GM18867 (cell line): ENCODE measurements around the gene SPR.
"Not testable (repeated sequence)": the region's sequence is repeated elsewhere in the genome, so short reads cannot be mapped to it uniquely, and the experiment has no call there.

Experiments used
- ATAC-seq: cut with Tn5 transposase; IDR thresholded peaks from one replicate; pipeline ENCODE4 v1.9.1; 2021; ENCODE audit warnings: mild to moderate bottlenecking, moderate library complexity; ENCODE audit not compliant: unreplicated experiment

The SPR gene

DNA sequence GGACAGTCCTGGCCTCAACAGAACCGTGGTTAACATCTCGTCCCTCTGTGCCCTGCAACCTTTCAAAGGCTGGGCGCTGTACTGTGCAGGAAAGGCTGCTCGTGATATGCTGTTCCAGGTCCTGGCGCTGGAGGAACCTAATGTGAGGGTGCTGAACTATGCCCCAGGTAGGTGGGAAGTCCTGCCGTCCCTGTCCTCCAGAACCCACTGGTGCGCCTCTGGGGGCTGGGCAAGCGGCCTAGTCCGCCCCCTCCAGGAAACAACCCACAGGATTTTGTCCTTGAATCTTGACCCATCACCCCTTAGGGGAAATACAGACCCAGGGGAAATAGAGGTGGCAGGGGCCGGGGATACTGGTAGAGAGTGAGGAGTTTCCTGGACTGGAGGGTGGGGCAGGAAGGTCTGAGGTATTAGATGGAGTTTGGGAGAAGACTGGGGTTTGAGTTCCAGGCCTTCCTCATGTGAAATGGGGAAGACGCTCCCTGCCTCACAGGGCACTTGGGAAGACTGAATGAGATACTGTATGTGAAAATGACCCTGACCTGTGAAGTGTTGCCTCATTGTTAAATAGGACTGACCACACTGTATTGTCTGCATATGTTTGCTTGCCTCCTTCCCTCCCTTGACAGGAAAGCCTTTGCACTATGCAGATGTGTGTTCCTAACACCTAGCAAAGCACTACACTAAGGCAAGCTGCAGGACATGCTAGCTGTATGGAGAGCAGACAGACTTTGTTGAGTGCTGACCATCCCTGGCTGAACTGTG is 1.4 kb downstream of the SPR start:
- no peak for ATAC-seq

DNA sequence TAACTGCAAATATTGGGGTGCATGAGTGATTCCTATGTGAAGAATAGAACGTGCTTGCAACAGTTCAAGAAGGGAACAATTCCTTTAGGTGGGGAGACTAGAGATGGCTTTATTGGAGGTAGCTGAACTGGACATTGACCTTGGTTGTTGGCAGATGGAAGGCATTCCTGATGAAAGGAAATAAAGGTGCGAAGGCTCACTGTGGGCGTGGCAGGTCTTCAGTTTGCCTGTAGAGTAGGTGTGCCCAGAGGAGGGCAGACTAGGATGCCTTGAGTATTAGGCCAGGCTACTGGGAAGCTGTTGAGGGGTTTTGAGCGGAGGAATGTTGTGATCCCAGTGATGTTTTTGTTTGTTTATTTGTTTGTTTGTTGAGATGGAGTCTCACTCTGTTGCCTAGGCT is 2.8 kb downstream of the SPR start:
- ATAC-seq: no peak

DNA sequence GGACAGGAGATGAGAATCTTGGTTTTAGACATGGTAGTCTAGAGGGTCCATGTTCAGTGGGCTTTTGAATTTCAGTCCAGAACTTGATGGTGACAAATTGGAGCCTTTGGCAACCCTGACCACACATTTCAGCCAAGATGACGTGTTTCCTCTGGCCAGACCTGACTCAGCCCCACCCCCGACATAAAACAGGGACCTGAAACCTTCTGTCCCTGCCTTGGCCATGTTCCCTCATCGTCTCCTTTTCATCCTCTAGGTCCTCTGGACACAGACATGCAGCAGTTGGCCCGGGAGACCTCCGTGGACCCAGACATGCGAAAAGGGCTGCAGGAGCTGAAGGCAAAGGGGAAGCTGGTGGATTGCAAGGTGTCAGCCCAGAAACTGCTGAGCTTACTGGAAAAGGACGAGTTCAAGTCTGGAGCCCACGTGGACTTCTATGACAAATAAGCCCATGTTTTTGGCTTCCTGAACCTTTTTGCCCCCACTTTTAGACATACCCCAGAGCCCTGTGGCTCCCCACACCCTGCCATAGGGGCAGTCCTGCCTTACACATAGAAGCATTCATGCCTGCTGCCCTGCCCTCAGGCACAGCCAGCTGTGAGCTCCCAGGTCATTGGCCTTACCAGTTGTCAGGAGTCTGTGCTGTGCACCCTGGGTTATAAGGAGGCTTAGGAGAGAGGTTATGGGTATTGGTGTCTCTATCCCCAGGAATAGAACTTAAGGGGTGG is 4.0 kb downstream of the SPR start:
- ATAC-seq: no peak

DNA sequence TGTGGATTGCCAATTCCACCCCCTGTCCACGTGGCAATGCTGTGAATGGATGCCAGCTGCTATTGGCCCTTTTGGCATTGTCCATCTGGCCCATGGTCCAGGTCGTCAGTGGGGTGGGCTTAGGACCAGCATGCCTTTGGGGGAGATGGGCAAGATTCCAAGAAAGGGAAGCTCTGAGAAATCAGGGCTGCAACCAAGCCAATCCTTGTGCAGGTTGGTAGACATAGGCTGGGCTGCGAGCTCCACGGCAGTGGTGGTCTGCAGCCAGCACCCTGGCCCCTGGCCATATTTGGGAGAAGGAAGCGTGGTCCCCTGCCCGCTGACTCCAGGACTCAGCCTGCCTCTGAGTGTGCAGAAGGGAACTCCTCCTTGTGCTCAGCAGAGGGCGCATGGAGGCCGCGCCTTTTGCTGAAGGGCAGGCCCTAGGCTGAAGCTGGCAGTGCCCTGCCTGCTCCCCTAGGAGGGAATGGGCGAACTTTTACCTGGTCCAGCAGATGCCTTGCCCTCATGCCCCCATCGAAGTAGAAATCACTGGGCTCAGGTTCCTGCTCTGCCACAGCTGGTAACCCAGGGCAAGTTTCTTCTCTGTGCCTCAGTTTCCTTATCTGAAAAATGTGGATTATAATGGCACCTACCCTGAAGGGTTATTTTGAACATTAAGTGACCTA is 5.4 kb downstream of the SPR start:
- peak; percentile 67 for ATAC-seq

DNA sequence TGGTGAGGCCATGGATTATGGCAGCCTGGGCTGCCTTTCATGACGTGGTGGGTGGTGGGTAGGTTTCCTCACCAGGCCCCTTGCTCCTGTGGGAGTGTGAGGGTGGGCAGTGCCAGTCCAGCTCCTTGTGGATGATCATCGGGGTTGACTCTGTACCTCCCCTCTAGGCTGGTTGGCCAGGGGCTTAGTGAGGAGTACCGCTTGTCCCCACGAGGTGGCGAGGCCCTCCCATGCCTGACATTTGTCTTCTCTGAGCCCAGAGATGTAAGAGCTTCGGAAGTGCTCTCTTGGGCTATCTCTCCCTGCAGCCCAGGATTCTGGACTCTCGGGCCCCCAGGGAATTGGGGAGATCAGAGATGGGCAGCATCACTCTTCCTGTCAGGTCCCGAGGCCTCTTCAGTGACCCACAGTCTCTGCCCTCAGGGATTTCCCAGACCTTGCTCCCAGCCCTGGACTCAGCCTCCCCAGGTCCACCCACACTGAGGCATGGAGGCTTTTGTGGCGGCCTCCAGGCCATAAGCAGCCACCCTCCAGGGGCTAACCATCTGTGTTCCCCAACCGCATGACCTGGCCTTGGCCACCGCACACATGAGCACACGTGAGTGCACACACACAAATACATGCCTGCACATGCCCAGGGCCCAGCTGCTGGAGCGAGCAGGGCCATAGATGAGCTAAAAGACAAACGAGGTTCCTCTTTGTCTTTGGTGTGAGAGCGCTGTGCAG is 6.5 kb downstream of the SPR start:
- peak; percentile 72 for ATAC-seq

DNA sequence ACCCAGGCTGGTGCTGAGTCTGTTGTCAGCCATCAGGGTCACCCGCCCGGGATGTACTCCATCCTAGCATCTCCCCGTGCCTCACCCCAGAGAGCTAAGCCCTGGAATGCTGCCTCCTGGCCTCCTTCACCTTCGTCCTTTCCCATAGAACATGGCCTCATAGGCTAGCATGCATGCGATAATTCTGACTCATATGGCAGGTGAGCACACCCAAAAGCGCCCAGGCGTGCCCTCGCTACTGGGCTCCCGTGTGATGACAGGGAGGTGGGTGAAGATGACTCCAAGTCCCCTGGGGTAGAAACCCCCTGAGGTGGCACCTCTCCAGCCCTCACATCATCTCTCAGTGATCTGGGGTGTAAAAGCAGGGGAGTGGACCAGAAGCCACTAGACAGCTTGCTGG is 7.3 kb downstream of the SPR start:
- no peak for ATAC-seq

DNA sequence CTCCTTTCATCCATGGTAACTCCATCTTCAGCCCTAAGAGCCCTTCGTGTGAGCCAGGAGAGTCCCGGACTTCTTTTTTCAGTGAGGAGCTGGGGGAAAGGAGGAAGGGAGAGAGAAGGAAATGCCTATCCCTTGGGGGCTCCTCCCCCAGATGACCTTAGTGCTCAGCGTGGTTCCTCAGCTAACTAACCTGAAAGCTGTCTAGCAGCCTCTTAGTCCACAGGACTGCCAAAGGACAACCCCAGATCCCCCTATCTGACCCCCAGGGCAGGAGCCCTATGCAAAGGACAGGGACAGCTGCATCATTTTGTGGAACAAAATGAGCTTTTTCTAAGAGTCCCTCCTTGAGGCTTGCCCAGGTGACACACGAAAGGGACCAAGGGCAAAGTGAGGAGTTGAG is 7.9 kb downstream of the SPR start:
- no peak for ATAC-seq

DNA sequence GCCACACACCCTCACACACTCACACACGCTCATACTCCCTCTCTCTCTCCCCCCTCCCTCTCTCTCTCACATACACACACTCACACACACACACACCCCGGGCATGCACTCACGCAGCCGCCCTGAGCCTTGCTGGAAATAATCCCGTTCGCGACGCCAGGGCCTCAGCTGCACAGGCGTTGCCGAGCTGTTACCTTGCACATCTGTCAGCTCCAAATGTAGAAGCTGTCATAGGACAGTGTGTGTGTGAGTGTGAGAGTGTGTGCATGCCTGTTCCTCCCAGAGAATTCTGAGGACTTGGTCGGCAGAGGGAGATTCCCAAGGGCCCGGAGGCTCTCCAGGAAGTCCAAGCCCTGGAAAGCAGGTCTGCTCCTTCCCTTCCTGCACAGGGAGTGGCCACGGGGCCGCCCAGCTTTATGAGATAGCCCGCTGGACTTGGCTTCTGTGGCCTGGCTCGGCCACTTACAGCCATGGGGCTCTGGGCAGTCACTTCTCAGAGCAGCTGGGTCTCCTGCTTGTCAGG is 8.6 kb downstream of the SPR start:
- no peak for ATAC-seq

DNA sequence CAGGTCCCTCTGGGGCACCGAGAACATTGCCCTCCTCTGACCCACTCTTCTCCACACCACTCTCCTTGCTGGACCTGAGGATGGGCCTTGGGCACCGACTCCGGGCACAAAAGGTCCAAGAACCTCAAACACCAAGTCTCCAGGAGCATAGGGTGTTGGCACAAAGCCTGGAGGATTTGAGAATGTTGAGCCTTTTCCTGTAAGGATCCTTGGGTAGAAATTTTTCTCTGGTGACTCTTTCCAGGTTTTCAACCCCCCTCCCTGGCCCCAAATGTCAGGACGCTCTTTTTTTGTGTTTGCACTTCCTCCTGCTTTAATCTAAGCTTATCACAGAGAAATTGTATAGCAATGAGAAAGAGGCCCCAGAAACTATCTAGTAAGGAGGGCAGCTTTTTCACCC is 9.2 kb downstream of the SPR start:
- ATAC-seq: no peak

DNA sequence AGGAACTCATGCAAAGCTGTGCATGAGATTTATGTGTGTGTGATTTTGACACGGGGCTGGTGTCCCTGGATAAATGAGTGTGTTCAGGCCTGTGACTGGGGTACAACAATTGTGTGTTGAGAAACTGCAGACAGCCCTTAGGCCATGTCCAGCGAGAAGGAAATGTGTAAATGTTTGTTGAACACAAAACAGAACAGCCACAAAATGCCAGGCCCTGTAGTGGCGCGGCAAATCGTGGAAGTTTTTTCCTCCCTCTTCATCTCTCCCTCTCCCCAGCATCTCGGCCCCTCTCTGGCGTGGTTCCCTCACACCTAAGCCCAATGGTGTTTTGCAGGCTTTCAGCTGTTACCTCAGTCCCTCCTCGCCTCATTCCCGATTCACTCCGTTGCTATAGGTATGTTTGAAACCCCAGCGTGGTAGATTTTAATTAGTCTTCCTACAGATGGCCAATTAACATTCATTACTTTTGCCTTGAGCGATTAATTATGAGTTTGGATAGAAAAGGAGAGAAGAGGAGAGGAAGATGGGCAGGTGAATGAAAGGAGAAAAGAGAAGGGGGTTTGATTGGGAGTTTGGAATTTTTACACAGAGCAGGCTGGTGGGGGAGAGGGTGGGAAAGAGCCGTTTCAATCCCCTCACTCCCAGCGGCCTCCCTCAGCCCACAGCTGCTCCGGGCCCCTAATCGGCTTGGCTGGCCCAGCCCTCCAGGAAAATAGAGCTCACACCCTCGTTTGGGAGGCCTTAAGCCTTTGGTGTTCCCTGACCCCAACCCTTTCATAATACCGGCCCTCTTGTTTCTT is 10.8 kb downstream of the SPR start:
- no peak for ATAC-seq

DNA sequence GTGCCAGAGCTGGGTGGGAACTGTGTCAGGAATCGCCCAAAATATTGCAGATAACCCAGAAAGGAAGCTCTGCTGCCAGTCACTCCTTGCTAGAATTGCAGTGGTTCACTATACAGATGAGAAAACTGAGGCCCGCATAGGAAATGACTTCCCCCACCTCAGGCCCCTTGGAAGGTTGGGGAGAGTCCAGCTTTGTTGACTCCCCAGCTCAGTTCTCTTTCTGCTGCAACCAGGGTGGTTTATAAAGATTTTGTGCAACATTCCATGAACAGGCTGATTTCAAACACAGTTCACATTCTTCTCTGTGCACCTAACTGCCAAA is 11.3 kb downstream of the SPR start:
- no peak for ATAC-seq

DNA sequence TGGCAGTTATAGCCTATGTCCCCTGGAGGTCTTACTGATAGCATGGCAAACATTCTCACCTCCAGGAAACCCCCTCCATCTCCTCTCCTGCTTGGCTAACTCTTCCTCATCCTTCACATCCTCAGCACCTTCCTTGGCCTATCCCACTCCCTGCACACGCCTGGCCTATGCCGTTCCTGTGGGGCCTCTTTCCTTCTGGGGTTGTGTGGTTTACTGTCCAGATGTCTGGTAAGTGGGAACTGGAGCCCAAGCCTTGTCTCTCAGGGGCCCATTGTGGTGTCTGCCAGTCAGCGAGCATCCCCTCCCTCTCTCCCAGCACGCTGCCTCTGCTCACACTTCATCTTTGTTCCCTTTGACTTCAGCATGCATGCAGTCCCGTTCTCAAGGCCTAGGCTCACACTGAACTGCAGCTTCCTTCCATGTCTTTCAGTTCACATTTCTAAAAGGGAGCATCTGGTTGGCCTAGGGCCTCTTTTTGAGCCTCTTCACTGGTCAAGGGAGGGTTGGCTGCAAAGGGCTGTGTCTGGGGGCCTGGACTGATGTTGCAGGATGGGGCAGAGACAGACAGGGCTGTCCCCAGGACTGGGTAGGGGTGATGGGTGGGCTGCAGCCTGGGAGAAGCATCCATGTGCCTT is 13.1 kb downstream of the SPR start:
- no peak for ATAC-seq

DNA sequence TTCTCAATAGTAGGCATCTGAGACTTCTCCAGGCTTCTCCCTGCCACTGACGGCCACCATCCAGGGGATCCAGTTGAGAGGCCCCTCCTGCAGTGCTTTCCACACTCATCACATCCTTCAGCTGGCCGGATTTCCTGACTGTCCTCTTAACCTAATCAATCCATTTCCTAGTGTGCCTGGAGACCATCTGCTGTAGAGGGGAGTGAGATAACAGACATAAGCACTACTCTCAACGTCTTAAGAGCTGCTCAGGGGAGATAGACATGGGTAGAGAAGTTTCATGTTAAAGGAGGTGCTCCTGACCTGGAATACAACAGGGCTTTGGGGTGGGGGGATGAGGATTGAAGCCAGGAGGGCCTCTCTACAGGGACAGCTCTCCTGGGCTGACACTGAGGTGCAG is 14.2 kb downstream of the SPR start:
- no peak for ATAC-seq

DNA sequence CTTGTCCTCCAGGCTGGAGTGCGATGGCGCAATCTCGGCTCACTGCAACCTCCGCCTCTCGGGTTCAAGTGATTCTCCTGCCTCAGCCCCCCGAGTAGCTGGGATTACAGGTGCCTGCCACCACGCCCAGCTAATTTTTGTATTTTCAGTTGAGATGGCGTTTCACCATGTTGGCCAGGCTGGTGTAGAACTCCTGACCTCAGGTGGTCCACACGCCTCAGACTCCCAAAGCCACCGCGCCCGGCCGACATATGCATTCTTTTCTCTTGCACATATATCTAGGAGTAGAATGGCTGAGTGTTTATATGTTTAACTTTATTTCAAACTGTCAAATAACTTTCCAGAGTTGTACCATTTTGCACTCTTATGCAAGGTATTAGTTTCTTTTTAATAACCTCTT is 20.2 kb downstream of the SPR start:
- not testable (repeated sequence) for ATAC-seq

DNA sequence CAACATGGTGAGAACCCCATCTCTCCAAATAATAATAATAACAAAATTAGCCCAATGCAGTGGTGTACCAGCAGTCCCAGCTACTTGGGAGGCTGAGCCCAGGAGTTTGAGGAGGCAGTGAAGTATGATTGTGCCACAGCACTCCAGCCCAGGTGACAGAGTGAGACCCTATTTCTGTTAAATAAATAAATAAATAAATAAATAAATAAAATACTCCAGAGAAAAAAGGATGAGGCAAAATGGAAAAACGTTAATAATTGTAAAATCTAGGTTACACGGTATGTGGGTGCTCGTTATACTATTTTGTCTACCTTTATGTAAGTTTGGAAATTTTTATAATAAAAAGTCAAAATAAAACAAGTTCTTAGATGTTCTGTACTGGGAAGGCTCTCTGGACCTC is 21.5 kb downstream of the SPR start:
- ATAC-seq: no peak

DNA sequence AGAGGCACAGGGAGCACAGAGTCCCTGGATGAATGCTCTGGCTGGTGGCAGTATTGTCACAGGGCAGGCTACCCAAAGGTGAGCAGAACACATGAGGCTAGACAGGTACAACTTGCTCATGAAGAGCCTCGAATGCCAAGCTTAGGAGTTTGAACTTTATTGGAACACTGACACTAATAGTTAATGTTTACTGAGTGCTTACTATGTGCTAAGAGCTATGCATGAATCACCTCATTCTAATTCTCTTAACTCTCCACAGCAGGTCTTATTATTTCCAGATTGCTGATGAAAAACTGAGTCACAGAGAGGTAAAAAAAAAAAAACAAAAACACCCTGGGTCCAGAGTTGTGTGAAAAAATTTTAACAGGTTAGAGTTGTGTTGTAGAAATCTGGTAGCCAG is 24.0 kb downstream of the SPR start:
- no peak for ATAC-seq

DNA sequence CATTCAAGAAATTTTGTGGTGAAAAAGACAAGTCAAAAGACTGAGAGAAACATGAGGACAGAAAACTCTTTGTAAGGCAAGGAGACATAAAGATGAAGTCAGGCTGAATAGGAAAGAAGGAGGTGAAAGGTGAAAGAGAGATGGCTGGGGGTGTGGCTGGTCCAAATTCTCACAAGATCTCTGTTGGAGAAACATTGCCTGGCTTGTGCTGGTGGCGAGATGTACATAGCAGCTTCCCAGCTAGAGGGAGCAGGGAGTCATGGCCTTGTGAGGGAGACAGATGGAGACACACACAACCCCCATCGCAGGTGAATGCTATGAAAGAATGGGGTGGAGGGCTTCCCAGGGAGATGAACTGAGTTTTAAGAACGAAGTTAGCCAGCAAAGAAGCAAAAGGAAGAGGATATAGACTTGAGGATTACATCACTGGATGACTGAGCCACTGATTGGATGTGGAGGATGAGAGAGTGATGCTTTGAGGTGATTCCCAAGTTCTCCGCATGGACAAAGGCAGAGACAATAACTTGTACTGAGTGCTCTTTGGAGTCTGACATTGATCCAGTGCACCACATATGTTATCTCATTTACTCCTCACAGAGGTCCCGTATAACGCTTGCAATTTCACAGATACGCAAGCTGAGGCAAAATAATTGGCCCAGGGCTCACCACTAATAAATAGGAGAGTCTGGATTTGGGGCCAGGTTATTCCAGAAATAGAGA is 26.4 kb downstream of the SPR start:
- ATAC-seq: no peak

DNA sequence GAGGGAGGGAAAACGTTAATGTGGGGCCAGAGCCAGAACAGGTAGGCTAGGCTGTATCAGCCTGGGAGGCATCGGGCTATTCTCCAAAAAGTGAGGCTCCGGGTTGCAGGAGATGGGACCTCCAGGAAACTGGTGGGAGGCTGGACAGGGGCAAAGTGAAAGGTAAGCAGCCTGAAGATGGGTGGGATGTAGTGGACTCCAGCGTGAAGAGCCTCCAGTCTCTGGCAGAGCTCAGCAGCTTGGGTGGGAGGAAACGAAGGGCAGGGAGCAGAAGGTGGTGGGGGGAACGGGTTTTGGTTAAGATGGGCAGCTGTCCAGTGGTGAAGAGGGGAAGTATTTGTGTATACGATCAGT is 27.0 kb downstream of the SPR start:
- no peak for ATAC-seq

DNA sequence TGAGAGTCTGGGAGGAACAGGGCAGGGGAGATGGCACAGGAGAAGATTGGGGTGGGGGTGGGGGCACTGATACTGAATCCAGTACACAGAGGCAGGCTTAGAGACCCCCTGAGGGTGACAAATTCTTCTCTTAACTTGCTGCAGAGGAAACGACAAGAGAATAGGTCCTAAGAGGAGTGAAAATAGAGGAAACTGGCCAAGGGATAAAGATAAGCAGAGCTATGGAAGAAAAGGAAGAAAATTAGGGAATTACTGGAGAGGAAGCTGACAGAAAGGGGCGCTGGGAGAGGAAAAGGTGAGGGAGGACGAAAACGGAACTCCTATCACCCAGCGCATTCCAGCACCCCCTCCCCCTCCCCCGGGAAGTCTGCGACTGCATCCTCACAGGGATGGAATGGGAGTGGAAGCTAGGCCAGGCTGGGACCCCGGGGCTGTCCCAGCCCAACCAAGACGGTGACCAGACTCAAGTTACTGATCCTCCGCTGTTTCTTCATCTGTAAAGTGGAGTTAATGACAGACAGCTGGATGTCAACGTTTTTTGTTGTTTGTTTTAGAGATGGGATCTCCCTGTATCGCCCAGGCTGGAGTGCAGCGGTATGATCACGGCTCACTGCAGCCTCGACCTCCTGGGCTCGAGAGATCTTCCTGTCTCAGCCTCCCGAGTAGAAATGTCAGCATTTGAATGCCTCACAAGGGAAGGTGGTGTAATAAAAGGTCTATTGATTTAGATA is 27.5 kb downstream of the SPR start:
- no peak for ATAC-seq
